SW 1271 (cell line): ENCODE data around the gene ZNF212.
A peak's percentile ranks its signal among the peaks of the same experiment; 100 is the strongest.
"Not testable (repeated sequence)": the region's sequence is repeated elsewhere in the genome, so short reads cannot be mapped to it uniquely, and the experiment has no call there.

Source experiments
- DNase-seq, 2 experiments: peaks; one replicate each; lab custom pipeline; 2025; lab: John Stamatoyannopoulos, UW

ZNF212 gene

DNA sequence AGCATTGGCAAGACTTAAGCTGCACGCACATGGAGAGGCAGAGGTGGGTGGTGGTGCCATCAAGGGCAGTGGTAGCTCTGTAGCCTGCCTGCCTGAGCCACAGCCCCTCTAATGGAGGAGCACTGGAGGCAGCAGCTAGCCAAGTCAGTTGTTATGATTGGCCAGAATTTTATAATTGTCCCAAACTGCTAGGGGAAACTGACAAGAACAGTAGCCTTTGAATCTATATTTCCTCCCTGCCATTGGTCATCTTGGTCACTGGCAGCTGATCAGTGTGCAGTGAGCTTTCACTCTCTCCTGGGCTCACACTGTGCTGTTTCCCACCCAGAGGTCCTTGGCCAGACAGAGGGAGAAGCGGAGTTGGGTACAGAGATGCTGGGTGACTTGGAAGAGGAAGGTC is 12.9 kb downstream of the ZNF212 start:
- DNase-seq: no peak

DNA sequence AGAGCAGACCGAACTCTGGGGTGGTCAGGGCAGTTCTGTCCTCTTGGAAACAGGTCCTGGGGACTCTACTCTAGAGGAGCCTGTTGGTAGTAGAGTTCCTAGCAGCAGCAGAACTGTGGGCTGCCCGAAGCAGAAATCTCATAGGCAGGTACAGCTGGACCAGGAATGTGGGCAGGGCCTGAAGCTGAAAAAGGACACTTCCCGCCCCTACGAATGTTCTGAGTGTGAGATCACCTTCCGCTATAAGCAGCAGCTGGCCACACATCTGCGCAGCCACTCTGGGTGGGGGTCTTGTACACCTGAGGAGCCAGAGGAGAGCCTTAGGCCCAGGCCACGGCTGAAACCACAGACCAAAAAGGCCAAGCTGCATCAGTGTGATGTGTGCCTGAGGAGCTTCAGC is 14.2 kb downstream of the ZNF212 start:
- no peak for DNase-seq

DNA sequence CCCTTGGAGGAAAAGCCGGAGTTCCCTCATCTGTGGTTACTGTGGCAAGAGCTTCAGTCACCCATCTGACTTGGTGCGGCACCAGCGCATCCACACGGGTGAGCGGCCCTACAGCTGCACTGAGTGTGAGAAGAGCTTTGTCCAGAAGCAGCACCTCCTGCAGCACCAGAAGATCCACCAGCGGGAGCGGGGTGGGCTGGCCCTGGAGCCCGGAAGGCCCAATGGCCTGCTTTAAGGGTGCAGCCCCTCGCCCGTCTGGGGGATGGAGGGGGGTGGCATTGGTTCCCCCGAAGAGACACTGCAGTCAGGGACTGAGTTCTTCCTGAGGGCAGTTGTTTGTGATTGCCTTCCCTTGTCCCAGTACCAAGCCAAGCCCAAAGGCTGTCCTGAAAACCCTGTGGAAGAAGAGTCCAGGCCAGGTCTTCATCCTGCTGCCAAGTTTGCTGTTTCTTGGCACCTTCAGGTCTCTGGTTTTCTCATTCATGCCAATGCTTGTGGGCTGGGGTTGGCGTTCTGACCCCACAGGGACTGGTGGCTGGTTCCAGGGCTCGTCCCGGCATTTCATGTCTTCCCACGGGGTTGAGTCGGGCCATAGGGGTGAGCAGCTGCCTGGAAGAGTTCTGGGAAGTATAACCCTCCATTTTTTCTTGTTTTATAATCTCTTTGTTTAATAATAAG is 14.9 kb downstream of the ZNF212 start:
- DNase-seq: no peak

DNA sequence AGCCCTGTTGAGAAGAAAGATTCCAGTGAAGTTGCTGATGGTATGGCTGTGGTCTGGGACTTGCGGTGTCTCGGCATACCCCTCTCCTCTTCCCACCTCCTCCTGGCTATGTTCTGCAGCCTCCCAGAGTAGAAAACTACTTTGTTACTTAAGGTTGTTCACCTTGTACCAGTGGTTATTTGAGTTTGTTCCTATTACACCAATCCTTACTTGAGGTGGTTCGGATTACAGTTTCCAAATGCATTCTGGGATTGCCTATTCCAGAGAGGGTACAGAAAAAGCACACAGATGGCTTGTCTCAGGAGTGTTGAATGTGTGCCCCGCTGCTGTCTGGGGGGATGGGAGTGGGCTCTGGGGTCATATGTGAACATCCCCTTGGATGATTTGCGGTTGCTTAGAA is 15.7 kb downstream of the ZNF212 start:
- DNase-seq: no peak

DNA sequence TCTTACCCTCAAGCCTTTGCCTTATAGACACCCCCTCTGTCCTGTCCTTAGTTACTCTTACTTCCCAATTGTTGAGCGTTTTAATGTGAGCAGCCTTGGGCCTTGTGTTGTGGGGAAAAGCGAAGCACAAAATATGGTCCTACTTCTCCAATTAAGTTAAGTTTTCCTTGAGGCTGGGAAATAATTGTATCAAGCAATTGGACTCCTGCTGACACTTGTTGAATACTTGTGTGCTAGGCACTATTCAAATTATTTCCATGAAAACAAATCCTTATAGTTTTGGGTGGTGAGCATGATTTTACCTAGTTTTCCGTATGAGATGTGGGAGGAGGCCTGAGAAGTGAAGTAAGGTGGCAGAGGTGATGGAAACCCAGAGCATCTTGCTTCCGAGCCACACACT is 17.1 kb downstream of the ZNF212 start:
- no peak for DNase-seq

DNA sequence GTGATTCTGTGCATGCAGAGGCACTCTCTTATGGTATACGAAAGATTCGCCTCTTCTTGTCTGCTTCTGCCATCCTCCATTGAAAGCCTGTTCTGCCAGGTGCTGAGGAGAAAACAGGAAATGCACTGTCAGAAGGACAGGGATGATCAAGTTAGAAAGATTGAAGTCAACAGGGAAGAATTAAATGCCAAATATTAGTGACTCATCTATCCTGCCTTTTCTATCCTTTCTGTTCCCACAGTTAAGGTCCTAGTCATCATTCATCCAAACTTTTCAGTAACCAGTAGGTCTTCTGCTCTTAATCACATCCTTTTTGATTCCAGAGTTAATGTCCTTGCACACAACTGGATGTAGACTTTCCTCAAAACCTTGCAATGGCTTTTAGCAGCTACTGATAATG is 17.7 kb downstream of the ZNF212 start:
- no peak for DNase-seq

DNA sequence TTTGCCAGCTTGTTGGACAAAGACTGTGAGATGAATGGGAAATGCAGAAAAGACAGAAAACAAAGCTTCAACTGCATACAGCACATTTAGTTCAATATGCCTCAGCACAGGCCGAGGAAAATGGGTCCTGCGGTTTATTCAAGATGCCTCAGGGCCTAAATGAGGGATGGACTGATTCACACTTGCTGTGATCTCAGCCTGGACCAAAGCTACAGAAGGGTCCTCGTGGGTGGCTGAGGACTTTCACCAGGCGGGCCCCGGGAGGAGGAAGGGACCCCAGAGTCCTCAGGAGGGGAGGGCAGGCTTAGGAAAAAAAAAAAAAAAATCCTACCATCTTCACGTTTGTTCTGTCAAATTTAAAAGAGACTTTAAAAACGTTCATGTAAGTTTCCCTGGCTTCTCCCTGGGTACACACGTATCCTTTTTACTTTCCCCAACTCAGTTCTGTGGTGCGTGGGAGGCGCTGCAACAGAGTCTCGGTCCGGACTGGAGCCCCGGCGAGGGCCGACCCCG is 21.9 kb downstream of the ZNF212 start:
- DNase-seq: no peak

DNA sequence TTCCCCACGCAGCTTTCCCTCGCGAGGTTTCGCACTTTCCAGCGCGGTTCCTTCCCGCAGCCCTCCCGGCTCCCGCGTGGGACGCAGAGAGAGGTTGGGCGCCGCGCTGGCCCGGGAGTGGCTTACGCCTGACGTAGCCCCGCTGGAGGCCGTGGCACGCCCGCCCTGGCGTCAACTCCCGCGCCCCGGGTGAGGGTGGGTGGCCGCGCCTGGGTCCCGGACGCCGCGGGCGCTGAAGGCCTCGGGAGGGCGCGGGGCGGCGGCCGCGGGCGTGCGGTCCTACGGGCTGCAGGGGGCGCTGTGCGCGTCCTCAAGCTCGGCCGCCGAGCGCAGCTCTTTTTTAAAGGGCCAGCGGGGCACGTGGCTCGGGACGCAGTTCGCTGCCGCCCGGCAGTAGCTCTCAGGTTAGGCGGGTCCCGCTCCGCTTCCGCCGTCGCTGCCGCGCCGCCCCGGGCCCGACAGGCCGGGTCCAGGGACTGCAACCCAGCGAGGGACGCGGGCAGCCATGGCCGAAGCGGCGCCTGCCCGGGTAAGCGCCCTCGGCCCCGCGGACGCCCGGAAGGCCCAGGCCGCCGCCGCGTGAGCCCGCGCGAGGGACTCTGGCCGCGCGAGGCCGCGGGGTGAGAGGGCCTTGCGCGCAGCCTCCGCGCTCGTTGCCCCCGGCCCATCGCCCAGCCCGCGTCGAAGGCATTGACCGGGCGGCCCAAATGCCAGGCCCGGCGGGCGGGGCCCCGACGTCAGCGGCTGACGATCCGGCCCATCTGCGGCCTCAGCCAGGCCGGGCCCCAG is 22.6 kb downstream of the ZNF212 start, which contains the start of gene ZNF783:
Gene ZNF783 (plus strand): TSS at position 368 of the 789 bp plus-strand sequence. CDS start 138 bp downstream, at position 506.
- DNase-seq: peak; percentile 66 to 74

DNA sequence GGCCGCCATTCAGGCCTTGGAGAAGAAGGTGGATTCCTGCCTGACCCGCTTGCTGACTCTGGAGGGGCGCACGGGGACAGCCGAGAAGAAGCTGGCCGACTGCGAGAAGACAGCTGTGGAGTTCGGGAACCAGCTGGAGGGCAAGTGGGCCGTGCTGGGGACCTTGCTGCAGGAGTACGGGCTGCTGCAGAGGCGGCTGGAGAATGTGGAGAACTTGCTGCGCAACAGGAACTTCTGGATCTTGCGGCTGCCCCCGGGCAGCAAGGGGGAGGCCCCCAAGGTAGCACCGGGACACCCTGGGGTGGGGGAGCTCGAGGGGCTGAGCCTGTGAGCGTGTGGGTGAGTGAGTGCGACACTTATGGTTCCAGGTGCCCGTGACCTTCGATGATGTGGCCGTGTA is 27.0 kb downstream of the ZNF212 start:
- DNase-seq: no peak

DNA sequence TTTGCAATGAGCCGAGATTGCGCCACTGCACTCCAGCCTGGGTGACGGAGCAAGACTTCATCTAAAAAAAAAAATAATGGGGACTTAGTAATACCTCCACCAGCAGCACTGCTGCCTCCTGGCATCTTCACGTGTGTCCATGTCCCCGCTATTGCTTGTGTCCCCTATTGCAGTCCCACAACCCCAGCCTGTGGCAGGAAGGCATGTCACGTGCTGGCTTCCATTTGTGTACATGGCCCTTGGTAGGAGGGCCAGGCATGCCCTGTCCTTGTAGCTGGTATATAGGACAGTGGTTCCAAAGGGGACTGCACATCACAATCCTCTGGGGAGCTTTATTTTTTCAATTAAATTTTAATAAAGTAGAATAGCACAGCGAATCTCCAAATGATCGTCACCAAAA is 28.3 kb downstream of the ZNF212 start:
- DNase-seq: no peak

DNA sequence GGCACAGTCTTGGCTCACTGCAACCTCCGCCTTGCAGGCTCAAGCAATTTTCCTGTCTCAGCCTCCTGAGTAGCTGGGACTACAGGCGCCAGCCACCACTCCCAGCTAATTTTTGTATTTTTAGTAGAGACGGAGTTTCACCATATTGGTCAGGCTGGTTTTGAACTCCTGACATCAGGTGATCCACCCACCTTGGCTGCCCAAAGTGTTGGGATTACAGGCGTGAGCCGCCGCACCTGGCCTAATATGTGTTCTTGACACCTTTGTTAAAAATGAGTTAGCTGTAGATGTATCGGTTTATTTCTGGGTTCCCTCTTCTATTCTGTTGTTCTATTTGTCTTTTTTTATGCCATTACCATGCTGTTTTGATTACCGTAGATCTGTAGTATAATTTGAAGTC is 35.0 kb downstream of the ZNF212 start:
- DNase-seq: not testable (repeated sequence)

DNA sequence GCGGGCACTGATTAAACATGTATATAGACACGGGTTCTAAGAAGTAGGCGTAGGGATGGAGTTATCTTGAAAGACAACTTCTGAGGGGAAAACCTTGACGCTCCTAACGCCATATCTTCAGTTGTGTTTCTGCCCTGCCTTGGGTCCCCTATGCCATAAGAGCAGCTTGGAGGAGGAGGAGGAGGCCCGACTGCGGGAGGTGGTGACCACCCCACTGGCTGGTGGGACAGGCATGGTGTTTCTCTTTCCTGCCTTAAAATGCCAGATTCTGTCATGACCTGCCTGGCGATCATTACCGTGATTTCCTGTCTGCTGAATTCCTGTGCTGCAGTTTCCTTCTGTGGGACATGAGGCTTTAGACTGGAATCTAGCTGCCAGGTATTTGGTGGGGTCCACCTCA is 38.4 kb downstream of the ZNF212 start:
- no peak for DNase-seq

DNA sequence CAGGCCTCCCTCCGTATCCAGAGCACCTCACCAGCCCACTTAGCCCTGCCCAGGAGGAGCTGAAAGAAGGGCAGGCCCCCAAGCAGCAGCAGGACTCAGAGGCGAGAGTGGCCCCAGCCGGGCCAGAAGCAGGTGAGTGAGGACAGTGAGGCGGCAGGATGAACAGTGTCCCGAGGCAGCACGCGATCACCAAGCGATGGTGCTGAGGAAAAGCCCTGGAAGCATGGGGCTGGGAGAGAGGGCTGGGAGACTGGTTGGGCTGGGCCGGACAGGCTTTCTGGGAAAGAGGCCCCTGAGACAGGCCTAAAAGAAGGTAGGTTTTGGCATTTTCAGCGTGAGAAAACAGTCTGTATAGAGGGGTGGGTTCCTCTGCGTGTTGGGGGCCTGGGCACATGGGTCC is 38.9 kb downstream of the ZNF212 start:
- no peak for DNase-seq

DNA sequence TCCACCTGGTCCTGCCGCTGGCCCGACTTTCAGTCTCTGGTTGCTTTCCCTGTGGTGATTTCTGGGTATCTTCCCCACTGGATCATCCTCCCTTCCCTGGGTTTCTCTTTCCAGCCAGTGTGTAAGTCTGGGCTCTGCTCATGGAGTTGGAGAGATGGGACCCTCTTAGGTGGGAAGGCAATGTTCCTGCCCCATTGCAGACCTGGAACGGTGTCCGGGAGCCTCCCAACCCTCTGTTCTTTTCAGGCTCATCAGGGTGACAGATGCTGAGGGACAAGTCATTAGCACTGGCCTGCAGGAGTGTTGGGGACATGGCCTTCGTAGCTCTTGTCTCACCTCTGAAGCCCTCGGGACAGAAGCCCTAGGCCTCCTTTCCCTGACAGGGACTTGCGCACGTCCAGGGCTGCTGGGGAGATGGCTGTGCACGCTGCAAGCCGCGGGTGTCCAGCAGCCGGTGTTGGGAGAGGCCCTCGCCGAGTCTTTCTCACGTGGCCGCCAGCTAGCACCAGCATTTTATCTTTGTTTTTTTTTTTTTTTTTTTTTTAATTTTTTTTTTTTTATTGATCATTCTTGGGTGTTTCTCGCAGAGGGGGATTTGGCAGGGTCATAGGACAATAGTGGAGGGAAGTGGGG is 39.8 kb downstream of the ZNF212 start:
- no peak for DNase-seq

DNA sequence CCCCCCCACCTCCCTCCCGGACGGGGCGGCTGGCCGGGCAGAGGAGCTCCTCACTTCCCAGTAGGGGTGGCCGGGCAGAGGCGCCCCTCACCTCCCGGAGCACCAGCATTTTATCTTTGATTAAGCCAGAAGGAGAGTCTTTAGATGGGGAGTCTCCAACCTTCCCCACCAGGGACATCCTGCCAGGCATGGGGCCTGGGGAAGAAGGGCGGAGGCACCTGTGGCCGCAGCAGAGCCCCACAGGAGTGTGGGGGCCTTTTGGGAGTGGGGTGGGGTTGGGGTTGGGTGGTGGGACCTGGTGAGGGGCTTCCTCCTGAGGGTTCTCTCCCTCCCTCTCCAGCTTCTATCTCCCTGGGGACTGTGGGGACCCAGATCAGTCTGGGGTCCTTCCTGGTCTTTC is 40.7 kb downstream of the ZNF212 start:
- no peak for DNase-seq

DNA sequence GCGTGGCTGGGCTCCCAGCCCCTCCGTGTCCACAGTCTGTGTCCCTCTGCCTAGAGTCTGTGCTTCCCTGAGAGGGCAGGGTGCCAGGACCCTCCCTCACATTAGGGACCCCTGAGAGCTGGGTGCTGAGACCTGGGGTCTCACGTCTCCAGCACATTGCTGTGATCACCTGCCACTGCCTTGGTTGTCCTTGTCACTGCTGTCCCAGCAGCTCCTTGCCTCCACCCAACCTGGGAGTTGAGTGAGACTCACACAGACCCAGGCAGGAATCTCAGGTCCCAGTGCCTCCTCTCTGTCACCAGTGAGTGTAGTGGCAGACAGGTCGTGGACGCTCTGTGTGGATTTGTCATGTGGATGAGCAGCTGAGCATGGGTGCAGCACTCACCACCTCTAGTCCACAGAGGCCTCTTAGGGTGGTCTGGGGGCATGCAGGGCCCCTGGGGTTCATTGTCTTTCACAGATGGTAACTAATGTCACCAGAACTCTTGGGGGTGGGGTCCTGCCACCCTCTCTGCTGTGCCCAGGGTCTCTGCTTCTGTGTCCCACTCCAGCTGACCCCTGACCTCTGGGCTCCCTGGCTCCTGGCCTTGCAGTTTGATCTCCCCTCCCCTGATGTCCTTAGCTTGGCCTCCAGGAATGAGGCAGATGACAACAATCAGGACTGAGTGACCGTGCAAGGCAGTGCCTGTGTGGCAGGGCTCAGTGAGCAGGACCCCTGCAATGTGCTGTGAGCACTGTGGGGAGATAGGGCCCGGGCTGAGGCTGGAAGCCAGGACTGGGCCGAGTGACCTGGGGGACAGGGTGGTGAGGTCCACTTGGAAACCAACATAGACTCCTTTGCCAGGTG is 41.4 kb downstream of the ZNF212 start:
- DNase-seq: no peak

DNA sequence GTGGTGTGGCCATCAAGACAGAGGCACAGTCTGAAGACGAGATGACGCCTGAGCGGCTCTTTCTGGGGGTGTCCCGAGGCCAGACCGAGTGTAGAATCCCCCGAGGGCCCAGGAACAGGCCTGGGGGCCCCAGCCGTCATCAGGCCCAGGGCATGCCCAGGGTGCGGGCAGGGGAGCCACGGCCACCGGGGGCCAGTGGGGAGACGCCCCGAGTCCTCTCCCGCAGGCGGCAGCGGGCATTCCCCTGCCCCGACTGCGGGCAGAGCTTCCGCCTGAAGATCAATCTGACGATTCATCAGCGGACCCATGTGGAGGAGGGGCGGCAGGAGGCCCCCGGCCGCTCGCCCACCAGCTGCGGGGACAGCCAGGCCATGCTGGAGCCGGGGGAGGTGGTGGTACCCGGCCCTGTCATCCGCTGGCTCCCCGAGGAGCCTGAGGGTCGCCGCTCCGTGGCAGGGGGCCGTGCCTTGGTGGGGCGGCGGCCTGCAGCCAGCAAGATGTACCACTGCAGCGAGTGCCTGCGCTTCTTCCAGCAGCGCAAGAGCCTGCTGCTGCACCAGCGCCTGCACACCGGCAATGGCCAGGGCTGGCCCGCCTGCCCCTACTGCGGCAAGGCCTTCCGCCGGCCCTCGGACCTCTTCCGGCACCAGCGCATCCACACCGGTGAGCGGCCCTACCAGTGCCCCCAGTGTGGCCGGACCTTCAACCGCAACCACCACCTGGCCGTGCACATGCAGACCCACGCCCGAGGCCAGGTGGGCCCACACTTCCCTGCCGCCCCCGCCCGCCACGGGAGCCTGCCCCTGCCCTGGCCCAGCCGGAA is 42.3 kb downstream of the ZNF212 start:
- DNase-seq: no peak

DNA sequence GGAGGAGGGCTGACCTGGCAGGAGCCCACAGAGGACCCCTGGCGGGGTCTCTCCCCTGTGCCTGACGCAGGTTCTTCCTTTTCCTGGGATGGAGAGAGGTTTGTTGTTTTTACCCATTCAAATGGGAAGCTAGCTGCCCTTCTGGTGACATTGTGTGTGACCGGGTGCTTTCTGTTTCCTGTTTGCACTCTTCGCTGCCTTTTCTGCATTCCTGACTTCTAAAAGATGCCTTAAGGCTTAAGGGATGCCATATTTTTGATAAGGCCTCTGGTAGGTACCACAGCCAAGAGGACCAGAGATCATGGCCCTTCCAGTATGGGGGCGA is 42.8 kb downstream of the ZNF212 start:
- DNase-seq: no peak

DNA sequence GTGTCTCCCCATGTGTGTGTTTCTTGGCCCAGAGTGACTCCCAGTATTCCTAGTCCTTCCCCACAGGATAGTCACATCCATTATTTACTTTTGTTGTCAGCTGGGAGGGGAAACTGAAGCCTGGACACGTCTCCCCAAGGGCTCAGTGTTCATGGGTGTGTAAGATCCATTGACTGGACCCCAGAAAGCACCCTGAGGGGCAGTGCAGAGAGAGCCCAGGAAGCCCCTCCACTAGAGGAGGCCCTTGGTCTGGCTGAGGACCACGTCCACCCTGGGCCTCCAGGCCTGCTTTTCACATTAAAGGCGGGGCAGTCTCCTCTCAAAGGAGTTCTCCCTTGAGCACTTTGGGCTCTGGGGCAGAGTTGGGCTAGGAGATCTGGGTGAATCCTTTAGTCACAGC is 43.9 kb downstream of the ZNF212 start:
- DNase-seq: no peak

DNA sequence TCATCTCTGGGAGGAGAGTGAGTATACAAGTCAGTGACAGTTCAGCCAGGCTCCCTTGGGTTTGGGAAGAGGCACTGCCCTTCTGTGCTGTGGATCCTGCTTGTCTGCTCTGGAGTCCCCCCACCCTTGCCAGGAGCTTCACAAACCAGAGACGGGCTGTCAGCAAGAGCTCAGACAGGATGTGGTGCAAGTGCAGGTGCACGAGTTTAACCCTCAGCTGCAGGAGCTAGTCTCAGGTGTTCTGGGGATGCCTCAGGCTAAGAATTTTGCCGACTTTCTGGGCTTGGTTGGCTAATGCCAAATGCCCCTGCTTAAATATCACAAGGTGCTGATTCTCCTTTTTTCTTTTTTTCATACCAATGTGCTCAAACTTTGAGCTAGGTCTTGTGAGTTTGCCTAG is 44.9 kb downstream of the ZNF212 start:
- no peak for DNase-seq

DNA sequence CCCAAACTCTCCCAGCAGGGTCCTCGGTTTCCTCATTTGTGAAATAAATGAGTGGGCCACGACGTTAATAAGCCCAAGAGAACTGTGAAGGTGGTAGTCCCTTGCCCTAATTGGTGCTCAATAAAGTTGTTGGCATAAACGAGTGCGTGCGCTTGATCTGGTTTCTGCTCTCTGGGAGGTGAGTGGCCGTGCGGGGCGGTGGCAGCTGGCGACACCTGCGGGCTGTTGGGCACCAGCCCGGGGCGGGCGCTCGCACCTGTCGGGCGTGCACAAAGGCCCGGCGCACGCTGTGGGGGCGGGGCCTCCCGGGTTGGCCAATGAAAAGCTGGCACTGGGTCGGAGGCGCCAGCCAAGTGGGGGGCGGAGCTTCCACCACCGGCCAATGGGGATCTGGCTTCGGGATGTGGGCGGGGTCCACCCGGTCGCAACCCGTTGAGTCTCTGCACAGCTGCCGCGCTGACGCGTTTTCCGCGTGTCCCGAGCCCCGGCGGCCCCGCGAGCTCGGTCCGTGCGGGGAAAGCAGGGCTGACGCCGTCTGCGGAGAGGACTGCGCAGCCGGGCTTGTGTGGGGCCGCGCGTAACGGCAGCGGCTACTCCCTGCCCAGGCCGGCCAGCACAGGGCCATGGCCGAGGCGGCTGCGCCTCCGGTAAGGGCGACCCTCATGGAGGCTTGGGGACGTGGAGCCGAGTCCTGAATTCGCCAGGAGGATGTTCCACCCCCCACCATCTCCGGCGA is 45.6 kb downstream of the ZNF212 start:
- DNase-seq: peak; percentile 72 to 85
